WTC11 (cell line): ENCODE results near the gene GH1. TPM values are rescaled to one million over a fixed set of nuclear protein-coding genes. Genes with fewer than 3 reads are reported as not detected.
"Not testable (repeated sequence)": the region's sequence is repeated elsewhere in the genome, so short reads cannot be mapped to it uniquely, and the experiment has no call there.

Source experiments
- ATAC-seq: fragments of 200-7000 bp; cut with Tn5 transposase; 2 replicates; pipeline ENCODE4 v1.10.0; 2021; ENCODE audit warnings: mild to moderate bottlenecking, moderate library complexity
- CTCF ChIA-PET: fragments of 300-600 bp; sonication (Branson Sonifier 250); formaldehyde crosslinking; loops from one replicate; lab custom pipeline; 2021; ENCODE audit warnings: antibody characterized with exemption; lab: Charles Lee
- POLR2A ChIA-PET: fragments of 350-600 bp; sonication (Branson Sonifier 250); formaldehyde crosslinking; loops from one replicate; lab custom pipeline; 2021; ENCODE audit warnings: antibody characterized with exemption; lab: Charles Lee
- DNase-seq: peaks from one replicate; pipeline ENCODE4 v3.0.0; 2021; ENCODE audit warnings: low spot score
- H3K27ac Mint-ChIP-seq: 2 replicates; pipeline ENCODE4 v1.8.0; 2021; ENCODE audit warnings: mixed read lengths
- H3K27me3 Mint-ChIP-seq: 2 replicates; pipeline ENCODE4 v1.8.0; 2021; ENCODE audit warnings: low read depth, mild to moderate bottlenecking, moderate library complexity, mixed read lengths
- H3K36me3 Mint-ChIP-seq: 2 replicates; pipeline ENCODE4 v1.8.0; 2021; ENCODE audit warnings: mixed read lengths
- H3K4me1 Mint-ChIP-seq: 2 replicates; pipeline ENCODE4 v1.8.0; 2022; ENCODE audit warnings: mixed read lengths
- H3K4me3 Mint-ChIP-seq: 2 replicates; pipeline ENCODE4 v1.8.0; 2021; ENCODE audit warnings: mild to moderate bottlenecking, moderate library complexity, mixed read lengths
- H3K9me3 Mint-ChIP-seq: 2 replicates; pipeline ENCODE4 v1.8.0; 2021; ENCODE audit warnings: mixed read lengths
- CTCF ChIP-seq: fragments of 200-600 bp; IDR thresholded peaks from 2 replicates; pipeline ENCODE4 v1.8.0; 2022; ENCODE audit warnings: antibody characterized with exemption
- total RNA-seq: library from RNA; stranded (reverse); gene quantifications from 3 replicates; pipeline ENCODE4 v1.2.3, GENCODE V29; 2021

GH1 gene
- total RNA-seq, 1 experiment from 2014 or later = not detected

- H3K36me3 Mint-ChIP-seq, H3K27ac Mint-ChIP-seq, H3K4me3 Mint-ChIP-seq, POLR2A ChIA-PET, H3K27me3 Mint-ChIP-seq, H3K9me3 Mint-ChIP-seq: not testable (repeated sequence)
- ATAC-seq (peak; percentile 80), DNase-seq (peak; percentile 41)
- peak; percentile 29; the same call in 1 of the 2 replicates for TF ChIP-seq CTCF
- peaks cover 23% of the 10 kb centered on the region for H3K4me1 Mint-ChIP-seq
- CTCF ChIA-PET = interaction anchor here (0.7 to 2.2 kb wide), 15 partner anchors 8 to 226 kb away, joined by 3 to 17 read pairs (median 5); partner anchors contain the start of genes GH1 and GH2
These were observed 11.4 kb downstream of the GH1 start for GRCh38 chr17:63907161-63907778.

GRCh38 chr17:63904796-63905195 lies 13.8 kb downstream of the GH1 start:
- not testable (repeated sequence) for H3K36me3 Mint-ChIP-seq, H3K4me3 Mint-ChIP-seq, H3K27me3 Mint-ChIP-seq, H3K27ac Mint-ChIP-seq, H3K9me3 Mint-ChIP-seq, ATAC-seq, DNase-seq
- ChIA-PET POLR2A (interaction anchor here (0.7 kb wide), 1 partner anchor 706 kb away, joined by 3 read pairs; no protein-coding TSS in a partner anchor), CTCF (interaction anchor here (0.9 to 3.5 kb wide), 10 partner anchors 12 to 124 kb away, joined by 3 to 28 read pairs (median 6); partner anchors contain the start of genes GH1 and ICAM2)
- peaks cover 18% of the 10 kb centered on the region for H3K4me1 Mint-ChIP-seq

GRCh38 chr17:63903787-63904201 lies 14.8 kb downstream of the GH1 start:
- DNase-seq, H3K27ac Mint-ChIP-seq, H3K4me3 Mint-ChIP-seq, H3K27me3 Mint-ChIP-seq, H3K9me3 Mint-ChIP-seq, H3K36me3 Mint-ChIP-seq, POLR2A ChIA-PET: not testable (repeated sequence)
- CTCF ChIA-PET = interaction anchor here (0.8 to 3.5 kb wide), 17 partner anchors 8 to 230 kb away, joined by 3 to 28 read pairs (median 5); partner anchors contain the start of genes GH1, GH2 and ICAM2
- peak; percentile 46 for TF ChIP-seq CTCF
- peaks cover 18% of the 10 kb centered on the region for H3K4me1 Mint-ChIP-seq
- peak; percentile 39 for ATAC-seq

DNA sequence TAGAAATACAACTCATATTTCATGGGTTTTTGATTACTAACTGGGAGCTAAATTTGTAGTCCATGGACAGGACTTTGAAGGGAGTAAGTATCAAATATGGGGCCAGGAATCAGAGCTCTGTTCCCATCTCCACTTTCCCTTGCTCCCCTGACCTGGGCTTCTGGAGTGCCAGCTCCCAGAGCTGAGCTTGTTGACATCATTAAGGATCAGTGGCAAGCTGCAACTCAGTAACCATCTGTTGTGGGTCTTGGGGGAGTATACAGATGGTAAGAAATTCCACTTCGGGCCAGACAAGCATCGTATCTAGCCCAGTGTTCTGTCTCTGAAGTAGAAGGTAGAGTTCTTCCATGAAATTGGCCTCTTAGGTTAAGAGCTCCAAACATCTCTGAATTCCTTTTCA lies 16.7 kb downstream of the GH1 start:
- H3K4me1 Mint-ChIP-seq, ATAC-seq, H3K9me3 Mint-ChIP-seq, DNase-seq, H3K36me3 Mint-ChIP-seq, H3K27ac Mint-ChIP-seq, POLR2A ChIA-PET, H3K27me3 Mint-ChIP-seq, H3K4me3 Mint-ChIP-seq: not testable (repeated sequence)
- CTCF ChIA-PET = interaction anchor here (1.2 to 2.2 kb wide), 5 partner anchors 12 to 231 kb away, joined by 4 to 11 read pairs (median 5); no protein-coding TSS in a partner anchor

GRCh38 chr17:63898899-63899798 lies 19.5 kb downstream of the GH1 start:
- CTCF ChIA-PET = interaction anchor here (0.6 to 1.7 kb wide), 4 partner anchors 8 to 132 kb away, joined by 3 to 7 read pairs (median 4); no protein-coding TSS in a partner anchor
- ATAC-seq, H3K27me3 Mint-ChIP-seq, POLR2A ChIA-PET, H3K4me1 Mint-ChIP-seq, H3K4me3 Mint-ChIP-seq, H3K27ac Mint-ChIP-seq, H3K36me3 Mint-ChIP-seq, DNase-seq, H3K9me3 Mint-ChIP-seq: not testable (repeated sequence)

- CTCF ChIA-PET = interaction anchor here (0.6 to 0.7 kb wide), 2 partner anchors 14 to 15 kb away, joined by 3 to 4 read pairs; partner anchors contain the start of gene CSHL1
- H3K27ac Mint-ChIP-seq, H3K36me3 Mint-ChIP-seq, H3K9me3 Mint-ChIP-seq, POLR2A ChIA-PET, H3K4me3 Mint-ChIP-seq, DNase-seq, H3K27me3 Mint-ChIP-seq: not testable (repeated sequence)
- H3K4me1 Mint-ChIP-seq = peaks cover 10% of the 10 kb centered on the region
- peak; percentile 84 for ATAC-seq
These were observed 21.9 kb downstream of the GH1 start, which contains the start of gene CSH1 for GRCh38 chr17:63896524-63897354. Gene CSH1, minus strand, starts transcription at chr17:63896574. Its CDS starts 63 bp downstream, at chr17:63896511.

DNA sequence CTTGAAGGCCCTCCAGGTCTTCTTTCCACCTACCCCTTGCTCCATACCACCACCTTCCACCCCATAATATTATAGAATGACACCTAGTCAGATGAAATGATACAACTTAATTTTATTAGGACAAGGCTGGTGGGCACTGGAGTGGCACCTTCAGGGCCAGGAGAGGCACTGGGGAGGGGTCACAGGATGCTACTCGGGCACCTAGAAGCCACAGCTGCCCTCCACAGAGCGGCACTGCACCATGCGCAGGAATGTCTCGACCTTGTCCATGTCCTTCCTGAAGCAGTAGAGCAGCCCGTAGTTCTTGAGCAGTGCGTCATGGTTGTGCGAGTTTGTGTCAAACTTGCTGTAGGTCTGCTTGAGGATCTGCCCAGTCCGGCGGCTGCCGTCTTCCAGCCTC lies 23.8 kb downstream of the GH1 start:
- H3K4me1 Mint-ChIP-seq = peaks cover 10% of the 10 kb centered on the region
- ATAC-seq, H3K36me3 Mint-ChIP-seq, H3K9me3 Mint-ChIP-seq, H3K27me3 Mint-ChIP-seq, CTCF ChIA-PET, DNase-seq, H3K4me3 Mint-ChIP-seq, H3K27ac Mint-ChIP-seq, POLR2A ChIA-PET: not testable (repeated sequence)

DNA sequence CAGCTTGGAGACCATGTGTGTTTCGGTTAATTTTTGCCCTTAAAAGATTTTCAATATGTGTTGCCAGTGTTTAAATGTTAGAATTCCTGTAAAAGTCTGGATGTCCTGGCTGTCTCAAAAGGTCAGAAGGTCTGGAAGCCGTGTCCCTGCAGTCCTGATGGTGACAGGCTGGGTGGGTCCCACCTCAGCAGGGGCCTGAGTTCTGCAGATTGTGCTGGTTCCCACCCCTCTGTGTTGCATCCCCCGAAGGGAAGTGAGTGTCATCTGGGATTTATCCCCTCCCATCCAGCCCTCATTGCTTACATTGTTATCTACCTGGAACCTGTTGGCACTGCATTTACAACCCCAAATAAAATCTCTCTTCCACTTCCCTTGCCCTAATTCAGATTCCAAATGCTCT lies 24.6 kb downstream of the GH1 start:
- H3K9me3 Mint-ChIP-seq, DNase-seq, CTCF ChIA-PET, ATAC-seq, H3K36me3 Mint-ChIP-seq, POLR2A ChIA-PET, H3K4me3 Mint-ChIP-seq, H3K27ac Mint-ChIP-seq, H3K27me3 Mint-ChIP-seq: not testable (repeated sequence)
- peaks cover 12% of the 10 kb centered on the region for H3K4me1 Mint-ChIP-seq
